TTC549 (cell line): Measurements from ENCODE around the gene ABCA6.

Experiments used
- FAIRE-seq: peaks from 2 replicates; lab custom pipeline; 2012; peaks lifted over from hg19 to GRCh38; lab: Jason Lieb, UNC

ABCA6 gene

GRCh38 chr17:69047368-69048263 lies 94.1 kb downstream of the ABCA6 start:
- FAIRE-seq = no peak

- no peak for FAIRE-seq
These were observed 95.4 kb downstream of the ABCA6 start for GRCh38 chr17:69046121-69046807.

GRCh38 chr17:69045646-69046045 lies 96.0 kb downstream of the ABCA6 start:
- no peak for FAIRE-seq

GRCh38 chr17:69044371-69044770 lies 97.3 kb downstream of the ABCA6 start:
- no peak for FAIRE-seq

GRCh38 chr17:69043098-69043734 lies 98.5 kb downstream of the ABCA6 start:
- FAIRE-seq = no peak

GRCh38 chr17:69042308-69042707 lies 99.4 kb downstream of the ABCA6 start:
- no peak for FAIRE-seq

GRCh38 chr17:69031839-69032238 lies 109.9 kb downstream of the ABCA6 start:
- FAIRE-seq = no peak

GRCh38 chr17:69030169-69030568 lies 111.5 kb downstream of the ABCA6 start:
- no peak for FAIRE-seq
